Bronchial epithelial cell (primary cell): Measurements from ENCODE around the gene MDGA2. TPM values are rescaled to one million over a fixed set of nuclear protein-coding genes. Genes with fewer than 3 reads are reported as not detected.
A peak's percentile ranks its signal among the peaks of the same experiment; 100 is the strongest.

Experiments
- DNase-seq: peaks from one replicate; pipeline ENCODE4 v3.0.0-alpha.2; 2010; ENCODE audit warnings: low read depth
- FAIRE-seq: peaks from 2 replicates; lab custom pipeline; 2011; peaks lifted over from hg19 to GRCh38; lab: Jason Lieb, UNC
- H3K27me3 ChIP-seq: 2 replicates; pipeline ENCODE4 v1.5.1; 2011; ENCODE audit warnings: low read length; ENCODE audit not compliant: control insufficient read depth, insufficient read depth
- H3K36me3 ChIP-seq: 2 replicates; pipeline ENCODE4 v1.5.1; 2011; ENCODE audit warnings: low read length; ENCODE audit not compliant: control insufficient read depth, insufficient read depth
- H3K4me3 ChIP-seq: 2 replicates; pipeline ENCODE4 v1.5.1; 2011; ENCODE audit warnings: mild to moderate bottlenecking, low read depth, low read length, control low read depth
- CTCF ChIP-seq: IDR thresholded peaks from 2 replicates; pipeline ENCODE4 v1.5.1; 2011; ENCODE audit warnings: mild to moderate bottlenecking, moderate library complexity, low read length, control low read depth, inconsistent platforms; ENCODE audit not compliant: insufficient read depth, severe bottlenecking
- total RNA-seq: library from RNA; depleted of rRNA; stranded (reverse); fragments of >200 nt; gene quantifications from 2 replicates; pipeline ENCODE4 v1.2.1, GENCODE V29; 2014

Gene MDGA2
- total RNA-seq, 1 donor from 2014 or later = not detected

GRCh38 chr14:47541662-47542061 lies 133.7 kb downstream of the MDGA2 start:
- Histone ChIP-seq H3K36me3 (no peaks in the 10 kb centered on the region), H3K27me3 (no peaks in the 10 kb centered on the region), H3K4me3 (no peak overlapping the region)
- TF ChIP-seq CTCF = no peak
- no peak for FAIRE-seq
- DNase-seq = no peak

GRCh38 chr14:47539031-47539461 lies 136.4 kb downstream of the MDGA2 start:
- FAIRE-seq = no peak
- no peaks in the 10 kb centered on the region for H3K27me3 ChIP-seq
- no peaks in the 10 kb centered on the region for H3K36me3 ChIP-seq
- peak; percentile 1 for DNase-seq
- H3K4me3 ChIP-seq = no peak overlapping the region
- peak; percentile 1 for TF ChIP-seq CTCF

- no peak for TF ChIP-seq CTCF
- Histone ChIP-seq H3K36me3 (no peaks in the 10 kb centered on the region), H3K4me3 (no peak overlapping the region), H3K27me3 (no peaks in the 10 kb centered on the region)
- DNase-seq (no peak), FAIRE-seq (no peak)
These were observed 139.1 kb downstream of the MDGA2 start for GRCh38 chr14:47536341-47536740.

- TF ChIP-seq CTCF = no peak
- FAIRE-seq = no peak
- Histone ChIP-seq H3K4me3 (no peak overlapping the region), H3K36me3 (no peaks in the 10 kb centered on the region), H3K27me3 (no peaks in the 10 kb centered on the region)
- no peak for DNase-seq
These were observed 148.7 kb downstream of the MDGA2 start for GRCh38 chr14:47526591-47527244.

GRCh38 chr14:47524524-47524923 lies 150.9 kb downstream of the MDGA2 start:
- FAIRE-seq (no peak), DNase-seq (no peak)
- Histone ChIP-seq H3K27me3 (no peaks in the 10 kb centered on the region), H3K36me3 (no peaks in the 10 kb centered on the region), H3K4me3 (no peak overlapping the region)
- TF ChIP-seq CTCF = no peak

GRCh38 chr14:47520382-47520781 lies 155.0 kb downstream of the MDGA2 start:
- DNase-seq (no peak), FAIRE-seq (no peak)
- Histone ChIP-seq H3K27me3 (no peaks in the 10 kb centered on the region), H3K36me3 (no peaks in the 10 kb centered on the region), H3K4me3 (no peak overlapping the region)
- no peak for TF ChIP-seq CTCF
